ENCODE data around the gene CD99L2.
"Not testable (repeated sequence)": the region's sequence is repeated elsewhere in the genome, so short reads cannot be mapped to it uniquely, and the experiment has no call there.

CD99L2 gene

GRCh38 chrX:150831863-150832262, 66.6 kb downstream of the CD99L2 start:
- H3K4me1 ChIP-seq (ENCODE audit: control insufficient read depth, low read length): no peaks in the 10 kb centered on the region
- TF ChIP-seq CTCF (IDR thresholded peaks at IDR 0.05; ENCODE audit: low read depth, low read length, poor library complexity, severe bottlenecking) (no peak), EZH2phosphoT487 (IDR thresholded peaks at IDR 0.05; ENCODE audit: borderline replicate concordance, low read length) (no peak)
- no peak overlapping the region for H3K27ac ChIP-seq (ENCODE audit: low read depth, low read length)
- H3K4me3 ChIP-seq (ENCODE audit: low read length): no peak overlapping the region
- no peaks in the 10 kb centered on the region for H3K36me3 ChIP-seq (ENCODE audit: control insufficient read depth, low read length)
- H3K79me2 ChIP-seq (ENCODE audit: control insufficient read depth, low read length): no peaks in the 10 kb centered on the region
- no peaks in the 10 kb centered on the region for H3K9me3 ChIP-seq (ENCODE audit: control insufficient read depth, insufficient read depth, low read length)
- no peak overlapping the region for H3K4me2 ChIP-seq (ENCODE audit: low read length)
- H3K27me3 ChIP-seq (ENCODE audit: control insufficient read depth, low read length): no peaks in the 10 kb centered on the region
- no peaks in the 10 kb centered on the region for H3K9me2 ChIP-seq (replicated peaks; ENCODE audit: control insufficient read depth, low read length)
- no peaks in the 10 kb centered on the region for H3F3A ChIP-seq (ENCODE audit: control insufficient read depth, insufficient read depth)
- no peaks in the 10 kb centered on the region for H4K20me1 ChIP-seq (ENCODE audit: control insufficient read depth, insufficient read depth, low read depth, low read length)

- no peak for TF ChIP-seq EZH2phosphoT487 (IDR thresholded peaks at IDR 0.05; ENCODE audit: borderline replicate concordance, low read length)
- no peak for TF ChIP-seq CTCF (IDR thresholded peaks at IDR 0.05; ENCODE audit: low read depth, low read length, poor library complexity, severe bottlenecking)
- Histone ChIP-seq H3K27me3 (ENCODE audit: control insufficient read depth, low read length) (no peaks in the 10 kb centered on the region), H3K4me2 (ENCODE audit: low read length) (no peak overlapping the region), H4K20me1 (ENCODE audit: control insufficient read depth, insufficient read depth, low read depth, low read length) (no peaks in the 10 kb centered on the region), H3K79me2 (ENCODE audit: control insufficient read depth, low read length) (no peaks in the 10 kb centered on the region), H3K36me3 (ENCODE audit: control insufficient read depth, low read length) (no peaks in the 10 kb centered on the region), H3K9me2 (replicated peaks; ENCODE audit: control insufficient read depth, low read length) (no peaks in the 10 kb centered on the region), H3K4me1 (ENCODE audit: control insufficient read depth, low read length) (no peaks in the 10 kb centered on the region), H3F3A (ENCODE audit: control insufficient read depth, insufficient read depth) (no peaks in the 10 kb centered on the region), H3K4me3 (ENCODE audit: low read length) (no peak overlapping the region), H3K27ac (ENCODE audit: low read depth, low read length) (no peak overlapping the region), H3K9me3 (ENCODE audit: control insufficient read depth, insufficient read depth, low read length) (no peaks in the 10 kb centered on the region)
These were observed 69.7 kb downstream of the CD99L2 start for GRCh38 chrX:150828785-150829184.

- not testable (repeated sequence) for H3F3A ChIP-seq (ENCODE audit: control insufficient read depth, insufficient read depth); H3K4me2 ChIP-seq (ENCODE audit: low read length); H3K4me1 ChIP-seq (ENCODE audit: control insufficient read depth, low read length); H3K79me2 ChIP-seq (ENCODE audit: control insufficient read depth, low read length); H3K4me3 ChIP-seq (ENCODE audit: low read length); H3K9me3 ChIP-seq (ENCODE audit: control insufficient read depth, insufficient read depth, low read length); H4K20me1 ChIP-seq (ENCODE audit: control insufficient read depth, insufficient read depth, low read depth, low read length); H3K27ac ChIP-seq (ENCODE audit: low read depth, low read length); H3K36me3 ChIP-seq (ENCODE audit: control insufficient read depth, low read length); H3K9me2 ChIP-seq (replicated peaks; ENCODE audit: control insufficient read depth, low read length); H3K27me3 ChIP-seq (ENCODE audit: control insufficient read depth, low read length)
These were observed 74.1 kb downstream of the CD99L2 start for GRCh38 chrX:150824352-150824751.

GRCh38 chrX:150823826-150824225, 74.6 kb downstream of the CD99L2 start:
- not testable (repeated sequence) for H3K36me3 ChIP-seq (ENCODE audit: control insufficient read depth, low read length); H3K27ac ChIP-seq (ENCODE audit: low read depth, low read length); H3K4me3 ChIP-seq (ENCODE audit: low read length); H3F3A ChIP-seq (ENCODE audit: control insufficient read depth, insufficient read depth); H3K79me2 ChIP-seq (ENCODE audit: control insufficient read depth, low read length); H3K27me3 ChIP-seq (ENCODE audit: control insufficient read depth, low read length); H3K4me2 ChIP-seq (ENCODE audit: low read length); H3K4me1 ChIP-seq (ENCODE audit: control insufficient read depth, low read length); H3K9me2 ChIP-seq (replicated peaks; ENCODE audit: control insufficient read depth, low read length); H3K9me3 ChIP-seq (ENCODE audit: control insufficient read depth, insufficient read depth, low read length); H4K20me1 ChIP-seq (ENCODE audit: control insufficient read depth, insufficient read depth, low read depth, low read length)
